ENCODE results near the gene ROBO3.
A peak's percentile ranks its signal among the peaks of the same experiment; 100 is the strongest.

The ROBO3 gene

DNA sequence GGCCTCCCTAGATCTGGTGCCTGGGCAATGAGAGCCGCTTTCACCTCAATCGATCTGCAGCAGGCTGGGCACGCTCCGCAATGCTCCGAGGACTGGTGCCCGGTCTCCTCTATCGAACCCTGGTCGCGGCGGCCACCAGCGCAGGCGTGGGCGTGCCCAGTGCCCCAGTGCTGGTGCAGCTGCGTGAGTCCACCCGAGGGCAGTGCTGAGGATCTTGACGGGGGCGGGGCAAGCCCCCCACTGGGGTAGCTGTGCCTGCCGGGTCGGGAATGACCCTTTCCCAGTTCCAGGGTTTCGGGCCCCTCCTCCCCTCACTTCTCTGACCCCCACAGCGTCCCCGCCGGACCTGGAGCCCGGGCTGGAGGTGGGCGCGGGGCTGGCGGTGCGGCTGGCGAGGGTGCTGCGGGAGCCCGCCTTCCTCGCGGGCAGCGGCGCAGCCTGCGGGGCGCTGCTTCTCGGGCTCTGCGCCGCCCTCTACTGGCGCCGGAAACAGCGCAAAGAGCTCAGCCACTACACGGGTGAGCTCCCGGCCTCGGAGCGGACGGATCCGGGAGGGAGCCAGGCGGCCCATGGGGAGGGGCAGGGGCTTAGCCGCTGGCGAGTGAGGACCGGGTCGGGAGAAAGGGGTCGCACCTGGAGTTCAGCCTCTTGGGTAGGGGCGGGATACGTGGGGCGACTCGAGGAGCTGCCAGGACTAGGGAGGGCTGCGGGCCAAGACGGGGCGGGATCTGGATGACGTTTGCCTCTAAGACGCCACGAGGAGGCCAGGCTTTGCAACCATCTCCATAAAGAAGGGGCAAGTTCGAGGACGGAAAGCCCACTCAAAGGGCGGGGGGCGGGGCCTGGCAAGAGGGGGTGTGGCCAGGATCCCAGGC lies 10.9 kb downstream of the ROBO3 start:
- peak; percentile 56 to 88 (median 72) for DNase-seq

DNA sequence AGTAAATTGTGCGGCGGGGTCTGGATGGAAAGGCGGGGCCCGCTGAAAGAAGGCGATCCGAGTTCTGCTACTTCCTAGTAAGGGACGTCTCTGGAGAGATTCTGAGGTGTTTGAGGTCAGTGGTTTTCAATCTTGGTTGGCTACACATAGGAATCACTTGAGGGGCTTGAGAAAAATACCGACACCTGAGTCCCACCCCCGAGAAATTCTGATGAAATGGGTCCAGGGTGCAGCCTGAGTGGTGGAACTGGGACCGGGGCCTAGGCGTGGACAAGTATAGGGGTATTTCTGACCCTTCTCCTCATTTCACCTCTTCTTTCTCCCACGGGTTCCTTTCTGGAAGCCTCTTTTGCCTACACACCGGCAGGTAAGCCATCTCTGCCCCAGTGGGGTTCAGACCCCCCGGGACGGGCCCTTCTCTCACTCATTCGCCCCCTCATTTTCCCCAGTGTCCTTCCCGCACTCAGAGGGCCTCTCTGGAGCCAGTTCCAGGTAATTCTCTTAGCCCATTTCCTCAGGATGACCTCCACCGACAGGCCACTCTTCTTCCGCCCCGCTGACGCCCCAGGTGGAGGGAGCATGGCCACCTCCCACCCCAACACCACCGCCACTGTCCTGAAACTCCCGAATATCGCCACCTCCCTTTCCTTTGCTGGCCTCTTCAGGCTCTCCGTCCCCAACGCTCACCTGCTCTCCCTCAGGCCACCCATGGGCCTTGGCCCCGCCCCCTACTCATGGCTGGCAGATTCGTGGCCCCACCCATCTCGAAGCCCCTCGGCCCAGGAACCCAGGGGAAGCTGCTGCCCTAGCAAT lies 11.8 kb downstream of the ROBO3 start:
- DNase-seq = no peak

DNA sequence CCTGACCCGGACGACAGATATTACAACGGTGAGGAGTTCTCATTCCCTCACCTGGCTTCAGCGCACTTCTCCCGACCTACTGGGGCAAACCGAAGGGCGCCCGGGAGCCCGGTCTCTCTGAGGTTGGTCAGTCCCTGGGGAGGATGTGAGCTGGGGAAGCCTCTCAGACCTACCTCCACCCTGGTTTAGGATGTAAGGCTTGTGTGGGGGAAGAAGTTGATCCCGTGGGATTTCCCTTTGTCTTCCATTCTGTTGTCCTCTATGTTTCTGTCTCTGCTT lies 12.3 kb downstream of the ROBO3 start:
- DNase-seq = no peak

DNA sequence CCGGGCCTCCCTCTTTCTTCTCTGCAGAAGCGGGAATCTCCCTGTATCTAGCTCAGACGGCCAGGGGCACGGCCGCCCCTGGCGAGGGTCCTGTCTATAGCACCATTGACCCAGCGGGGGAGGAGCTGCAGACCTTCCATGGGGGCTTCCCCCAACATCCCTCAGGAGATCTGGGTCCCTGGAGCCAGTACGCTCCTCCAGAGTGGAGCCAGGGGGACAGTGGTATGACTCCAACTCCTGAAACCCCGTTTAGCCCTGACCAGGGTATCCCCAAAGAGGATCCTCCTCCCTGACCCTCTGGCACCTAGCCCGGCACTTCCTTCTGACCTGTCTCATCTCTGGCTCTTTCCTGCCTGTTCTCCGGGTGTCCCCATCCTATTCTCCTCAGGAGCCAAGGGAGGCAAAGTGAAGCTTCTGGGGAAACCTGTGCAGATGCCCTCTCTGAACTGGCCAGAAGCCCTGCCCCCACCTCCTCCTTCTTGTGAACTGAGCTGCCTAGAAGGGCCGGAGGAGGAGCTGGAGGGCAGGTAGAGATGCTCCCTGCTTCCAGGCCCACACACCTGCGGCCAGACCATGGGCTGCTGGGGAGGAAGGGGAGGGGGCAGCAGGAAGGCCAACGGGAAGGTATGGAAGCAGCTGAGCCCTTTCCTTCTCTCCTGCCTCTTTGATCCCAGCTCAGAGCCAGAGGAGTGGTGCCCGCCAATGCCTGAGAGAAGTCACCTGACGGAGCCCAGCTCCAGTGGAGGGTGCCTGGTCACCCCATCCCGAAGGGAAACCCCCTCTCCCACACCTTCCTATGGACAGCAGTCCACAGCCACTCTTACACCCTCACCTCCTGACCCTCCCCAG lies 12.9 kb downstream of the ROBO3 start:
- no peak for DNase-seq

DNA sequence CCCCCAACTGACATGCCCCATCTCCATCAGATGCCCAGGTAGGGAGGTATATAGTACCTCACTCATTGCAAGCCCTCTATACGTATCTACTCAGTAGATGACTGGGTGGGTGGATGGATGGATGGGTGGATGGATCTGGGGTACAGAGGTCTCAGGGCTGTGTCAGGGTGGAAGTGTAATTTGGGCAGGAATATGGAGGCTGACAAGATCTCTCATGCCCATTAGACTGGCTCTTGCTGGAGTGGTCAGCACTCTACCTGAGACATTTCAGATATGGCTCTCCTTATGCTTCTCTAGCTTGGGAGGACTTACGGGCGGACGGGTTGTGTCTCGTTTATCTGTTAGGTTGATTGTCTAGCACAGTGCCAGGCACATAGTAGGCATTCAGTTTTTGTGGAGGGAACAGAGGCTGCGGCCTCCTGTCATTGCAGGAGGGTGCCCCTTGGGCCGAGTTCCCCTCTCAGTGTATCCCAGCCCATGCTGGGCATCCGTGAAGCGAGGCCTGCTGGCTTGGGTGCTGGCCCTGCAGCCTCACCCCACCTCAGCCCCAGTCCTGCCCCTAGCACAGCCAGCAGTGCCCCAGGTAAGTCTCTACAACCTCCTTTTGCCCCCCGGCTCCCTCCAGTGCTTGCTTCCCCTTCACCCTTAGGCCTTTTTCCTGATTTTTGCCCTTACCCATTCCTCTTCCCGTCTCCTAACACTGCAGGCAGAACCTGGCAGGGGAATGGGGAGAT lies 13.7 kb downstream of the ROBO3 start:
- no peak for DNase-seq

DNA sequence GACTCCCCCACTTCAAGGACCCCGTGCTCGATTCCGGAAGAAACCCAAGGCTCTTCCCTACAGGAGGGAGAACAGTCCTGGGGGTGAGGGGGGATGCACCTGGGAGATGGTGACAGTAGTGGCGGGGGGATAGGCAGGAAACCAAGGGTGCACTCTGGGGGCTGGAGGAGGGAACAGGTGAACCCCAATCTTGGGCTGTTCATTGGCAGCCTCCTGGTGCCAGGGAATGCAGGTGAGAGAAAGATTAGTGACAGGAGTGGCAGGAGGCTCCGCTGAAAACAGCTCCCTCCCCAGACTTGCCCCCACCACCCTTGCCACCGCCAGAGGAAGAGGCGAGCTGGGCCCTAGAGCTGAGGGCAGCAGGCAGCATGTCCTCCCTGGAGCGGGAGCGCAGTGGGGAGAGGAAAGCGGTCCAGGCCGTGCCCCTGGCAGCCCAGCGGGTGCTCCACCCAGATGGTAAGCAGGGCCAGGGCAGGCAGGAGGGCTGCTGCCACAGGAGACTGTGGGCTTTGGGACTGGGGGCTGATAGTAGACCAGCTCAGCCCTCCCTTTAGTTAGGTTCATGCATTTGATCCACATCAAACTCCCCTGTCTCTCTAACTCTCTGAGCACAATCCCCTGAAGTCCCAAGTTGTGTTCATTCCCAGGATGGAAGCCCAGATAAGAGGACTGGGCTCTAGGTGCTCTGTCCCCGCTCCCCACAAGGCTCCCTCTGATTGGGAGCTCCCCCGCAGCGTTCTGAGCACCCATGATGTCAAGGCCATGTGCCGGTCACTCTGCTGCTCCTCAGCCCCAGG lies 14.5 kb downstream of the ROBO3 start:
- no peak for DNase-seq

DNA sequence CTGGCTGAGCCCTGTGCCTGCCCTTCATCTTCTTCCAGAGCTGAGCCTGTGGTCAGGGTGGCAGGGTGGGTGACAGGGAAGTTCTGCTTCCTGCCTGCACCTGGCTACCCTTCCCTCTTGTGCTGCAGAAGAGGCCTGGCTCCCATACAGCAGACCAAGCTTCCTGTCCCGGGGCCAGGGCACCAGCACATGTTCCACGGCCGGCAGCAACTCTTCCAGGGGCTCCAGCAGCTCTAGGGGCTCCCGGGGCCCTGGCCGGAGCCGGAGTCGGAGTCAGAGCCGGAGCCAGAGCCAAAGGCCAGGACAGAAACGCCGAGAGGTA lies 15.0 kb downstream of the ROBO3 start:
- DNase-seq = no peak

DNA sequence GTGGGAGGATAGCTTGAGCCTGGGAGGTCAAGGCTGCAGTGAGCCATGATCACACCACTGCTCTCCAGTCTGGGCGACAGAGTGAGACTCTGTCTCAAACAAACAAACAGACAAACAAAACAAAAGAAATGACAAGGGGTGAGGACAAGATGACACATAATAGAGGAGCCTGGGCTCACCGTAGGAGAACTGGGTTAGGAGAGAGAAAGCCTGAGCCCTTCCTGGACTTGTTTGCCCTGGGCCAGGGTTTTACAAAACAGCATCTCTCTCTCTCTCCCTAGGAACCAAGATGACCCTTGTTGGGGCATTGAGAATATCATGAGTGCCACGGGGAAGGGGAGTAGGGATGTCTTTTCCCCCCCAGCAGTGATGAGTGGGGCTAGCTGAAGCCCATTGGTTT lies 15.7 kb downstream of the ROBO3 start:
- no peak for DNase-seq

DNA sequence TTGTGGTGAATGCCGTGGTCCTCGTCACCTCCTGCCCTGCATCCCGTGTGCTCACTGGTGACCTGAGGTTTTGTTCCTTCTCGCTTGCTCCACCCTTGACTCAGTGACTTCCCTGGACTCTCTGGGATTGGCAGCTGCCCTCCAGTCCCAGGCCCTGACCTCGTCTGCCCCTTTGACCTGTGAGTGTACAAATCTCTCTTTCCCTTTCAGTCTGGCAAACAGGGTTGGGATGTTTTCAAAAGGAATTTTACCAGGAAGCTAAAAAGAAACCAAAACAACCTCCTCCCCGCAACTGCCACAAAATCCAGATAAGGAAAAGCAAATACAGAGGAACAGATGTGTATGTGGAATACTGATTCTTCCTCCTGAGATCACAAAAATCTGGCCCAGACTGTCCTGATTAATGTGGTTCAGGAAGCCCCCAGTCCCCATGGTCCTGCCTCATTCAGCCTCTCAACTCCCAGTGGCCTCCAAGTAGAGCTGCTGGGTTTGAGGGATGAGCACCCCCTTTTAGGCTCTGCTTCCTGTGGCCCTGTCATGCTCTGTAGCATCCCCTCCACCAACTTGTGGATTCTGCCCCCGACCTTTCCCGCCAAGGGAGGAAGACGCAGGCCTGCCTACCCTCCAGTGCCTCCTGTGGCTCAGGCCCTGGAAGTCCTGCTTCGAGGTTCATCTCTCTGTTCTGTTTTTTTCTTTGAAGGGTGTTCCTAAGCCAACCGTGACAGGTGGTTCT lies 17.3 kb downstream of the ROBO3 start:
- DNase-seq = no peak

DNA sequence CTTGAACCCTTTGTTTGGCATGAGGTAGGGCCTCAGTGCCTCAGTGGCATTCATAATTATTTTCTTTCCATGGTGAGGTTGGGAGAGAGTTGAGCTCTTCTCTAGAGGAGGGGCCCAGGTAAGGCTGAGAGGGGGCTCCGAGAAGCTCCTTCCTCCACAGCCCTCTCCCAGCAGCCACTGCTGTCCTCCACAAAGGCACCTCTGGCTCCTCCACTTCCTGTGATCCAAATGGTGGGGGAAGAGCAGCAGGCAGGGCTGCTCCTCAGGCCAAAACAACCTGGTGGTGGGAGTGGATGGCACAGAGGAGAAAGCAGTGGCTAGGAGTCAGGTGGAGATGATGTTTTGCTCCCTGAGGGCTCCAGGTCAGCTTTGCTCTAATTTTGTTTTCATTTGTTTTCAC lies 19.1 kb downstream of the ROBO3 start:
- DNase-seq = no peak

DNA sequence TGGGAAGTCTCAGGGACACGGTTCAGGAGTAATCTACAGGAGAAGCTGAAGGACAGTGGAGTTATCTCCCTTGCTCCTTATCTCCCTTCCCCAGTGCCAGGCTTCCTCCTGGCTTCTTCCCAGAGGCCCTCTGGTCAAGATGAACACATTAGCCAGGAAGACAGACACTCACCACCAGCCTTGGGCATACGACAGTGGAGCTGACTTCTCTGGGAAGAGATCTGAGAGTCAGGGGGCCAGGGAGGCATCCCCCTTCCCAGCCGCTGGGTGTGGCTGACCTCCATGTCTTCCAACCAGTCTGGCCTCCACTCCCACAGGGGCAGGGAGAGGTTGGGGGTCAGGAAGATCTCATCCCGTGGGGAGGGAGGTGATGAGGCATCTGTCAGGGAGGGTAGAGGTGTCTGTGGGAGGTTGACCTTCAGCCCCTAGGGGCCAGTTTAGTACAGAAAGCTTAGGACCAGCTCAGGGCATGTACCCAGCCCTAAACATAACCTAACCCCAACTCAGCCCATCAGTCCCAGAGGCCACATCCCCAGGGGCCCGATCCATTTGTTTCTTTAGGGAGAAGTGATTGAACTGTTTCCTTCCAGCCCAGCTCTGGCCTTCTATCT lies 19.7 kb downstream of the ROBO3 start:
- no peak for DNase-seq

DNA sequence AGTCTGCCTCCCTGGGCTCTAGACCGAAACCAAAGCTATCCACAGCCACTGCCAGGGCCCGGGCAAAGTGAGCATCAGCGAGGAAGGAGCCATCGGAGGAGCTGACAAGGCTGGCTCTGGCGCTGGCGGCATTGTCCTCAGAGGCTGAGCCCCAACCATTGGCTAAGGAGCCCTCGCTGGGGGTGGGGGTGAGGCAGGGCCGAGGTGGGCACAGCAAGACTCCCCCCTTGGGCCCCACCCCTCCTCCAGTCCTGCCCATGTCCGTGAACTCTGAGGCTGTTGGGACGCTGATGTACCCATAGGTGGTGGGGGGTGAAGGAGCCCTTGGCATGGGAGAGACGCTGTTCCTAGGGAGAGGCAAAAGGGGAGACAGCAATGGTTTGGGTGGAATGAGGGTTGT lies 21.2 kb downstream of the ROBO3 start:
- DNase-seq = no peak

DNA sequence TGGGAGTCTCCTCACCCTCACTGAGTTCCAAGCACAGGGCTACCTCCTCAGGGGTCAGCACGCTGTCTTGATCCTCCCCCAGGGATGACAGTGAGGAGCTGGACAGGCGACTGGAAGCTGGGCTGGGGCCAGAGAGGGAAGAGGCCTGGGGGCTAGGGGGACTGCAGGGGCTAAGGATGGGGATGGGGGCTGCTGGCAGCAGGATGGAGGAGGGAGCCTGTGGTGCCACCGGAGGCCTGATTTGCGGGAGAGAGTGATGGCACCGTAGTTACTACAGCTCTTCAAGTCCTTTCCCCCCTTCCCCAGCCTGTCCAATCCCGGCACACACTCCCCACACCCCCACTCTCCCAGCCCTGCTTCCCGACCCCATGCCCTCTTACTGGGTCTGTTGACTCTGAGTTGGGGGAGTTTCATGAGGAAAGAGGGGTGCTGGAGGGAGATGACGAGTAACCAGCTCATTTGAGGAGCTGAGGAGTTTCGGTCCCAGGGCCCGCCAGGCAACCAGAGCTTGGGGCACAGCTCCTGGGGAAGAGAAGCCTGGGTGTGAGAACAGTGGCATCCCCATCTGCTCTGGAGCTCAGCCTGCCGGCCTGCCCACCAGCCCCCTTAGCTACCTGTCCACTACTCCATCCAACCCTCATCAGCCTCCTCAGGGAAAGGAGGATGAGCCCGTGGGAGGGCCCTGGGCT lies 21.9 kb downstream of the ROBO3 start:
- no peak for DNase-seq

DNA sequence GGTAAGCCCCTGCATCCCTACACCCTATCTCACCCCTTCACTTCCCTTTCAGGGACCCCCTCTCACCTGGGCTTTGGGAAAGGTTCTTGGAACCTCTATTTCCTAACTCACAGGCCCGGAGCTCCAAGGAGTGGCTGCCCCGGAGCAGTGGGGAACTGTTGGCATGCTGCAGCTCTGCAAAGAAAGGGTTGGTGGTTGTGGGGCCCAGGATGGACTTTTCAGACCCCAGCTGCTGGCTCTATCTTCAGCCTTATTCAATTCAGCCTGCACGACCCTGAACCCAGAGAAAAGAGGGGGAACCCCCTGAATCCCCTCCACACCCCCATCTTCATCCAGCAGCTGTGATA lies 22.4 kb downstream of the ROBO3 start:
- DNase-seq = no peak

DNA sequence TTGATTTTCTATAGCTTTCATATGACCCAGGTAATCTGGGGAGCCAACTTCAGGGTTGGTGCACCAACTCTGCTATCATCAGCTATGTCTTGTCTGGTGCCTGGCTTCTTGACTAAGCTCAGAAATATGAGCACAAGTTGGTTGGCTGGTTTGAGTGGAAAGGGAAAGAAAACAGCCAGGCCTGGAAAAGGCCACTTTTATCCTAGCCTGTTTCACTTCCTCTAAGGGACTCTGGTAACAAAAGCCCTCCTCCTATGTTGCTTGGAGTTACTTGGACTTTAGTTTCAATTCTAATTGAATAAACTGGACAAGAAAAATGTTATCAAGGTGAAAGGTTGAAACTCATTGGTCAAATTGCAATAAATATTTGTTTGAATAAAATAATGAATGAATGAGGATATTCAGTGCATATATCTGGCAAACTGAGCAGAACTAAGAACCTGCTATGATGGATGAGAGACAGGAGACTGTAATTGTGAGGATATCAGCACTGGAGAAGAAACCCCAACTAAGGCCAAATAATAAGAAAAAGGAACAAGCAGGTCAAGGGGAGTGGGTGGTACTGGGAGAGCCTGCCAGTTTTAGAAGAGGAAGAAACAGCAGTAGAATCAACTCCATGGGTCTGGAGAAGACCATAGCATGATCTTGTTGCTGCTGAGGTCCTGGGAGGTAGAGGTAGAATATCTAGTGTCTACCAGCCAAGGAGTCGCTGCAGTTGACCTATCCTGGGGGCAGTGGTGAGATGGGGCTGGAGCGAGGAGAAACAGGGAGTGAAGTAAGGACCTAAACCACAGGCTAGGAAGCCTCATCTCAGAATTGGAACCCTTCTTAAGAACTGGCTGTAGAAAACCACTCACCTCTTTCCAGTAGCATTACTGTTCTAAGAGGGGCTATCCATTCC lies 24.2 kb downstream of the ROBO3 start:
- DNase-seq = no peak

DNA sequence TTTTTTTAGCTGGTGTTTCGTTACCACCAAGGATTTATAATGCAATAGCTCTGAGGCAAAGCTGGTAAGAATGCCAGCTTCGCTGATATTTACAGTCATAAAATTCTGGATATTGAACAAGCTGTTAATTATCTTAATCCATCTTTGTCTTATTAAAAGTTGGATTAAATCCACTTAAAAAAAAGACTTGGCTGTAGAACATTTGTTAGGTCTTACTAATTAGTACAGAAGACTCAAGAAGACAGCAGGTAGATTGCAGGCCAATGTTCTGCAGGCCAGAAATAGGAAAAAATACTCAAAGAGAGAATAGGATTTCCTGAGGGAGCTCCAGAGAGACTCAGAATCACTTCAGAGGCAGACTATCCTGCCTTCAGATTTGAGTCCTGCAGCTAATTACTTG lies 24.9 kb downstream of the ROBO3 start:
- no peak for DNase-seq

DNA sequence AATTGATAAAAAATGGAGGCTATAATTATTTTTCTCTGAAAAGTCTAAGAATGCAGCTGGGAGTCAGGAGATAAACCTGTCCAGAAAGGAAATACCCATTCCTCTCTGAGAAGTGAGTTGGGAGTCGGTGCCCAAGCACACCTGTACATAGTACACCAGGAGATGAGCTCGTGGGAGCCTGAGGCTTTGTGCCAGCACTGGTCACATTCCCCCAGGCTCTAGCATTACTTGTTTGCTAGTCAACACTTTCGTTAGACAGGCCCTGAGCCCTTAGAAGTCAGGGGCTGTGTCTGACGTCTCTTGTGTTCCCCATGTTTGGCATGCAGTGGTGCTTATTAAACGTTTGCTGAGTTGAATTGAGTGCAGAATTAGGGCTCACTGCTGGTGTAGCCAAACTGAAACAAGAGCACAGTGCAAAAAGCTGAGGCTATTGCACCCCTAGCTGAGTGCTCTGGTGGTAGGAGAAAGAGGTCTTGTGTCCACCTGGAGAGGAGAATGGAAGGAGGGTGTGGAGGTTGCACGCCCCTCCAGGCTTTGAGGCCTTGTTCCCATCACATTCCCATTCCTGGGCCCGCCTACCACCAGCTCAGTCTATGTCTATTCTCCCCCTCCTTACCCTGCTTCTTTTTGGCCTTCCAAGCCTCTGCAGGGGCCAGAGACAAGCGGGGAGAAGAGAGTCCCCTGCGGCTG lies 25.6 kb downstream of the ROBO3 start:
- no peak for DNase-seq

DNA sequence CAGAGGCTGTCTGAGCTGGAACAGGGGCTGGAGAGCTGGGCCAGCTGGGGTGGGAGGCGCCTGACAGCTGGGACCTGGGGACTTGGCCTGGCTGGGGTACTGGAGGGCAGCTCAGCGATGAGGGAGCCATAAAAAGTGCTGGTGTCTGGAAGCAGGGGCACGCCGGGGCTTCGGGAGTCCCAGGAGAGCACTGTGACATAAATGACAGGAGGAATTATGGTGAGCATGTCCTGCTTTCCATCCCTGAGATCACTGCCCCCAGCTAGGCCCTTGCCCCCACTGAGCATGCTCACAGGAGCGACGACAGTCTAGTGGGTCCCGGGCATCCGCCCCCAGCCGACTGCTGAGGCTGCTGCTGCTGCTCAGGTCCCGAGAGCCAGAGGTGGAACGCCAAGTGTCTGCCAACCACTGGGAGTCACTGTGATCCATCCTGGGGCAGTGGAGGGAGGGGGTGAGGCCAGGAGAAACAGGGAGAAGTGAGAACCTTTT lies 26.2 kb downstream of the ROBO3 start:
- DNase-seq = no peak

DNA sequence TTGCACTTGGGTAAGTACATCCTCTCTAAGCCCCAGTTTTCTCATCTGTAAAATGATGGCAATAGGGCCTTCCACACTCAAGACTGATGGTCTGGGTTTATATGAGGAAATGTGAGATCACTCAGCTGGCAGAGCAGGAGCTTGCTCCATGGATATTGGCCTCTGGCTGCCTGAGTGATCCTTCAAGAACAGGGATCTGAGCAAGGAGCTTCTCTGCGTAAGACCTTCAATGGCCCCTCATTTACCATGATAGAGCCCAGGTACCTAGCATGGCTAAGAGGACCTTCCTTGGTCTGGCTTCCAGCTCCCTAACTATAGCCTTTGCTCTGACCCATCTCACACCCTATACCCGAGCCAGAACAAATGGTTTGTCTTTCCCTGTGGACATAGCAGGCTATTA lies 26.9 kb downstream of the ROBO3 start:
- DNase-seq = no peak
